HEK293 (cell line): Measurements from ENCODE around the gene LMAN1L.

Experiments
- FEZF1 ChIP-seq: fragments of 450-650 bp; formaldehyde crosslinking; IDR thresholded peaks from 2 replicates; pipeline ENCODE4 v1.5.1; 2016; ENCODE audit warnings: missing biosample characterization, missing genetic modification characterization
- GLI2 ChIP-seq: fragments of 450-650 bp; formaldehyde crosslinking; IDR thresholded peaks from 2 replicates; pipeline ENCODE4; 2017; ENCODE audit warnings: missing biosample characterization, missing genetic modification characterization, low read depth, borderline replicate concordance
- KLF10 ChIP-seq: fragments of 450-650 bp; IDR thresholded peaks from 2 replicates; pipeline ENCODE4 v1.5.1; 2018; ENCODE audit warnings: missing biosample characterization, mild to moderate bottlenecking, missing genetic modification characterization
- KLF16 ChIP-seq: fragments of 450-650 bp; formaldehyde crosslinking; IDR thresholded peaks from 2 replicates; pipeline ENCODE4 v1.5.1; 2017; ENCODE audit warnings: missing biosample characterization, missing genetic modification characterization
- OSR2 ChIP-seq: fragments of 450-650 bp; formaldehyde crosslinking; IDR thresholded peaks from 2 replicates; pipeline ENCODE4 v1.5.1; 2016; ENCODE audit warnings: missing biosample characterization, missing genetic modification characterization
- PBX3 ChIP-seq: sonication (generic); formaldehyde crosslinking; IDR thresholded peaks from 2 replicates; pipeline ENCODE4 v1.8.1; 2022; ENCODE audit warnings: mild to moderate bottlenecking, moderate library complexity, missing genetic modification reagents
- PRDM10 ChIP-seq: fragments of 450-650 bp; formaldehyde crosslinking; IDR thresholded peaks from 2 replicates; pipeline ENCODE4 v1.5.1; 2016; ENCODE audit warnings: missing biosample characterization, missing genetic modification characterization
- ZEB2 ChIP-seq: fragments of 450-650 bp; formaldehyde crosslinking; IDR thresholded peaks from 2 replicates; pipeline ENCODE4 v1.5.1; 2016; ENCODE audit warnings: missing biosample characterization, missing genetic modification characterization
- ZFP37 ChIP-seq: fragments of 450-650 bp; formaldehyde crosslinking; IDR thresholded peaks from 2 replicates; pipeline ENCODE4 v1.5.1; 2016; ENCODE audit warnings: missing biosample characterization, missing genetic modification characterization
- ZNF133 ChIP-seq: fragments of 450-650 bp; formaldehyde crosslinking; IDR thresholded peaks from 2 replicates; pipeline ENCODE4 v1.5.1; 2016; ENCODE audit warnings: missing biosample characterization, missing genetic modification characterization
- ZNF157 ChIP-seq: fragments of 450-650 bp; formaldehyde crosslinking; IDR thresholded peaks from 2 replicates; pipeline ENCODE4 v1.5.1; 2016; ENCODE audit warnings: missing biosample characterization, missing genetic modification characterization
- ZNF16 ChIP-seq: fragments of 450-650 bp; formaldehyde crosslinking; IDR thresholded peaks from 2 replicates; pipeline ENCODE4 v1.5.1; 2016; ENCODE audit warnings: low read depth, missing biosample characterization, missing genetic modification characterization
- ZNF169 ChIP-seq: fragments of 450-650 bp; formaldehyde crosslinking; IDR thresholded peaks from 2 replicates; pipeline ENCODE4 v1.5.1; 2016; ENCODE audit warnings: missing biosample characterization, missing genetic modification characterization
- ZNF184 ChIP-seq: fragments of 450-650 bp; IDR thresholded peaks from 2 replicates; pipeline ENCODE4 v1.5.1; 2018; ENCODE audit warnings: missing biosample characterization, mild to moderate bottlenecking, missing genetic modification characterization
- ZNF223 ChIP-seq: fragments of 450-650 bp; formaldehyde crosslinking; IDR thresholded peaks from 2 replicates; pipeline ENCODE4 v1.5.1; 2016; ENCODE audit warnings: missing biosample characterization, missing genetic modification characterization
- ZNF239 ChIP-seq: fragments of 450-650 bp; formaldehyde crosslinking; IDR thresholded peaks from 2 replicates; pipeline ENCODE4 v1.5.1; 2016; ENCODE audit warnings: missing biosample characterization, missing genetic modification characterization
- ZNF24 ChIP-seq: fragments of 450-650 bp; formaldehyde crosslinking; IDR thresholded peaks from 2 replicates; pipeline ENCODE4 v1.5.1; 2016; ENCODE audit warnings: missing biosample characterization, missing genetic modification characterization
- ZNF311 ChIP-seq: fragments of 450-650 bp; formaldehyde crosslinking; IDR thresholded peaks from 2 replicates; pipeline ENCODE4 v1.5.1; 2017; ENCODE audit warnings: missing biosample characterization, missing genetic modification characterization, borderline replicate concordance
- ZNF324 ChIP-seq: fragments of 450-650 bp; formaldehyde crosslinking; IDR thresholded peaks from 2 replicates; pipeline ENCODE4 v1.5.1; 2016; ENCODE audit warnings: missing biosample characterization, missing genetic modification characterization
- ZNF48 ChIP-seq: fragments of 450-650 bp; formaldehyde crosslinking; IDR thresholded peaks from 2 replicates; pipeline ENCODE4 v1.5.1; 2016; ENCODE audit warnings: missing biosample characterization, missing genetic modification characterization
- ZNF521 ChIP-seq: fragments of 450-650 bp; formaldehyde crosslinking; IDR thresholded peaks from 2 replicates; pipeline ENCODE4 v1.5.1; 2017; ENCODE audit warnings: missing biosample characterization, mild to moderate bottlenecking, missing genetic modification characterization
- ZNF555 ChIP-seq: fragments of 450-650 bp; formaldehyde crosslinking; conservative IDR thresholded peaks from 2 replicates; pipeline ENCODE4 v1.5.1; 2017; ENCODE audit warnings: missing biosample characterization, mild to moderate bottlenecking, missing genetic modification characterization, inconsistent platforms
- ZNF610 ChIP-seq: fragments of 450-650 bp; formaldehyde crosslinking; IDR thresholded peaks from 2 replicates; pipeline ENCODE4 v1.5.1; 2016; ENCODE audit warnings: missing biosample characterization, missing genetic modification characterization, borderline replicate concordance
- ZNF658 ChIP-seq: fragments of 450-650 bp; formaldehyde crosslinking; IDR thresholded peaks from 2 replicates; pipeline ENCODE4; 2016; ENCODE audit warnings: missing biosample characterization, missing genetic modification characterization
- ZNF777 ChIP-seq: fragments of 450-650 bp; formaldehyde crosslinking; IDR thresholded peaks from 2 replicates; pipeline ENCODE4 v1.5.1; 2017; ENCODE audit warnings: missing biosample characterization, missing genetic modification characterization, borderline replicate concordance
- ZNF792 ChIP-seq: fragments of 450-650 bp; formaldehyde crosslinking; IDR thresholded peaks from 2 replicates; pipeline ENCODE4 v1.5.1; 2016; ENCODE audit warnings: missing biosample characterization, missing genetic modification characterization
- TF ChIP-seq, protein P1 (sequence below): fragments of 450-650 bp; formaldehyde crosslinking; IDR thresholded peaks from 2 replicates; pipeline ENCODE4 v1.5.1; 2016; ENCODE audit warnings: missing biosample characterization, missing genetic modification characterization
- TF ChIP-seq, protein P2 (sequence below): fragments of 450-650 bp; formaldehyde crosslinking; IDR thresholded peaks from 2 replicates; pipeline ENCODE4 v1.5.1; 2016; ENCODE audit warnings: missing biosample characterization, missing genetic modification characterization
- TF ChIP-seq, protein P3 (sequence below): fragments of 450-650 bp; formaldehyde crosslinking; IDR thresholded peaks from 2 replicates; pipeline ENCODE4 v1.5.1; 2016; ENCODE audit warnings: missing biosample characterization, missing genetic modification characterization

Gene LMAN1L

DNA sequence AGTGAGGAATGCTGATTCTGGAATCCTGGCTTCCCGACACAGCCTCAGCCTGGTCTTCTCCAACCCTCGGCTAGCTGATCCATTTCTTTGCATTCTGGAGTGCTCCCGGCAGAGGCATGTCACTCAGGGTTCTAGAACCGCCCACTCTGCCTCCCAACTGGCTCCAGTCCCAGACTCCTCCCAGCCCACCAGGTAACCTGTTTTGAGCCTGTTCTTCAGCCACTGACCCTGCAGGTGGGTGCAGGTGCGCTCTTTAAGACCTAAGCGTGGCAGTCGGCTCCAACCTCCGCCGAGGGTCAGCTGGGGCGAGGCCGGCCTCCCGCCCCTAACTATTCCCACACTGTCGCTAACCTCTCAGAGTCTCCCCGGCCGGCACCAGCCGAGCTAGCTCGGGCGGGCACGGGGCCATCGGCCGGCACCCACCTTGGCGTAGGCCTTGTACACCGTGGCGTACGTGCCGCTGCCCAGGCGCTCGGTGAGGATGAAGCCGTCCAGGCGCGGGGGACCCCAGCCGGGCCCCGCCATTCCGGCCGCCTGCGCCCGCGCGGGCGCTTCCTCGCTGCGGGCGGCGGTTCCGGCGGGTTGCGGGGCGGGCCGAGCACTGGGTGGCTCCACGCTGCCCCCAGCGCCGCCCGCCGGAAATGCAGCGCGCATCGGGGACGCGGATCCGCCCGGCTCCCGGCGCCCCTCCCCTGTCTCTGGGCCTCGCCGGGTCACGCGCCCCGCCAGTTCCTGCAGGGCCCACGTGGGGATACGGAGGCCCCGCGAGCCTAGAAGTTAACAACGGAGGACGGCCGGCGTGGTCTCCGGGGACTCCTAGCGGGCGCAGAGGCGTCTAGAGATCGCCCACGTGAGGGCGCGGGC lies 30.2 kb downstream of the LMAN1L start, which contains the start of gene ULK3 (continued):
- peak; percentile 81 for TF ChIP-seq ZFP37 (tag by site-specific recombination)
- TF ChIP-seq ZNF184 (tag by site-specific recombination): no peak; the same call in 1 of the 2 replicates
- no peak for TF ChIP-seq ZNF311
- peak; percentile 17; the same call in 1 of the 2 replicates for TF ChIP-seq ZNF24 (tag by site-specific recombination)
- TF ChIP-seq ZEB2 (tag by site-specific recombination): peak; percentile 94
- TF ChIP-seq ZNF48 (tag by site-specific recombination): no peak
- TF ChIP-seq ZNF610 (tag by site-specific recombination): no peak; the same call in 1 of the 2 replicates
- TF ChIP-seq ZNF324 (tag by site-specific recombination): no peak
- TF ChIP-seq, protein P1, sequence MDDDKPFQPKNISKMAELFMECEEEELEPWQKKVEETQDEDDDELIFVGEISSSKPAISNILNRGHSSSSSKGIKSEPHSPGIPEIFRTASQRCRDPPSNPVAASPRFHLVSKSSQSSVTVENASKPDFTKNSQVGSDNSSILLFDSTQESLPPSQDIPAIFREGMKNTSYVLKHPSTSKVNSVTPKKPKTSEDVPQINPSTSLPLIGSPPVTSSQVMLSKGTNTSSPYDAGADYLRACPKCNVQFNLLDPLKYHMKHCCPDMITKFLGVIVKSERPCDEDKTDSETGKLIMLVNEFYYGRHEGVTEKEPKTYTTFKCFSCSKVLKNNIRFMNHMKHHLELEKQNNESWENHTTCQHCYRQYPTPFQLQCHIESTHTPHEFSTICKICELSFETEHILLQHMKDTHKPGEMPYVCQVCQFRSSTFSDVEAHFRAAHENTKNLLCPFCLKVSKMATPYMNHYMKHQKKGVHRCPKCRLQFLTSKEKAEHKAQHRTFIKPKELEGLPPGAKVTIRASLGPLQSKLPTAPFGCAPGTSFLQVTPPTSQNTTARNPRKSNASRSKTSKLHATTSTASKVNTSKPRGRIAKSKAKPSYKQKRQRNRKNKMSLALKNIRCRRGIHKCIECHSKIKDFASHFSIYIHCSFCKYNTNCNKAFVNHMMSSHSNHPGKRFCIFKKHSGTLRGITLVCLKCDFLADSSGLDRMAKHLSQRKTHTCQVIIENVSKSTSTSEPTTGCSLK (tag by site-specific recombination): no peak
- TF ChIP-seq ZNF521: no peak
- no peak for TF ChIP-seq ZNF792
- TF ChIP-seq GLI2 (tag by site-specific recombination): no peak
- no peak for TF ChIP-seq ZNF16 (tag by site-specific recombination)
- TF ChIP-seq ZNF555 (tag by site-specific recombination): no peak
- TF ChIP-seq, protein P2, sequence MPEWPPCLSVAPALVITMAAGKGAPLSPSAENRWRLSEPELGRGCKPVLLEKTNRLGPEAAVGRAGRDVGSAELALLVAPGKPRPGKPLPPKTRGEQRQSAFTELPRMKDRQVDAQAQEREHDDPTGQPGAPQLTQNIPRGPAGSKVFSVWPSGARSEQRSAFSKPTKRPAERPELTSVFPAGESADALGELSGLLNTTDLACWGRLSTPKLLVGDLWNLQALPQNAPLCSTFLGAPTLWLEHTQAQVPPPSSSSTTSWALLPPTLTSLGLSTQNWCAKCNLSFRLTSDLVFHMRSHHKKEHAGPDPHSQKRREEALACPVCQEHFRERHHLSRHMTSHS (tag by site-specific recombination): peak; percentile 35; the same call in 1 of the 2 replicates
- no peak; the same call in 1 of the 2 replicates for TF ChIP-seq ZNF133 (tag by site-specific recombination)
- TF ChIP-seq OSR2 (tag by site-specific recombination): peak; percentile 53; the same call in 1 of the 2 replicates
- TF ChIP-seq PBX3 (CRISPR knock-in tag): no peak; the same call in 1 of the 2 replicates
- TF ChIP-seq ZNF658 (tag by site-specific recombination): no peak
- 0 out of 2 replicates have a peak, but pooled peaks have one; percentile 61 for TF ChIP-seq ZNF223 (tag by site-specific recombination)
- peak; percentile 71 for TF ChIP-seq KLF10 (tag by site-specific recombination)
- TF ChIP-seq PRDM10 (tag by site-specific recombination): no peak; the same call in 1 of the 2 replicates
- no peak for TF ChIP-seq ZNF169 (tag by site-specific recombination)
- no peak for TF ChIP-seq ZNF157 (tag by site-specific recombination)
- no peak for TF ChIP-seq ZNF239 (tag by site-specific recombination)
- TF ChIP-seq, protein P3, sequence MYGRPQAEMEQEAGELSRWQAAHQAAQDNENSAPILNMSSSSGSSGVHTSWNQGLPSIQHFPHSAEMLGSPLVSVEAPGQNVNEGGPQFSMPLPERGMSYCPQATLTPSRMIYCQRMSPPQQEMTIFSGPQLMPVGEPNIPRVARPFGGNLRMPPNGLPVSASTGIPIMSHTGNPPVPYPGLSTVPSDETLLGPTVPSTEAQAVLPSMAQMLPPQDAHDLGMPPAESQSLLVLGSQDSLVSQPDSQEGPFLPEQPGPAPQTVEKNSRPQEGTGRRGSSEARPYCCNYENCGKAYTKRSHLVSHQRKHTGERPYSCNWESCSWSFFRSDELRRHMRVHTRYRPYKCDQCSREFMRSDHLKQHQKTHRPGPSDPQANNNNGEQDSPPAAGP (tag by site-specific recombination): peak; percentile 93; the same call in 1 of the 2 replicates
- no peak for TF ChIP-seq FEZF1 (tag by site-specific recombination)
- TF ChIP-seq KLF16 (tag by site-specific recombination): peak; percentile 66
- no peak for TF ChIP-seq ZNF777 (tag by site-specific recombination)
